ENCODE data around the gene USB1. TPM values are rescaled to one million over a fixed set of nuclear protein-coding genes. Genes with fewer than 3 reads are reported as not detected.

The USB1 gene
- total RNA-seq, 1 donor, result 15.8 TPM

- H3K4me3 ChIP-seq (ENCODE audit: low read depth, low read length), result no peak overlapping the region
- DNase-seq (ENCODE audit: low read depth), result no peak
These were observed 31.6 kb upstream of the USB1 start for GRCh38 chr16:57969451-57970123.

DNA sequence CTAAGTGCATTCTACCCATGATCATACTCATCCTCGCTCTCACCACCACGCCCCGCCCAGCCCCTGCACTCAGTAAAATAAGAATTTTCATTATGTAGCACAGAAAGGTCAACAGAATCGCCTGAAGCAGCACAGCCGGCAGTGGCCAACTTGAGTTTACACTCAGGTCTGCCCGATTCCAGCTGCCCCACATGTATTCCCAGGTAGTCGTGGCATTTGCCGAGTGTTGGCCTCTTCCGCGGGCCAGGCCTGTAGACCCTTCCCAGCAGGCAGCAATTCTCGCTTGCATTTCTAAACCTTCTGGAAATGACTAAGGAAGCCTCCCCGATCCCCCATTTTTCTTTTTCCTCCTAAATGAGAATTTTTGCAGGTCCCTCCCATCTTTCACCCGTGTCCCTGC lies 30.9 kb upstream of the USB1 start:
- TF ChIP-seq, protein P1, sequence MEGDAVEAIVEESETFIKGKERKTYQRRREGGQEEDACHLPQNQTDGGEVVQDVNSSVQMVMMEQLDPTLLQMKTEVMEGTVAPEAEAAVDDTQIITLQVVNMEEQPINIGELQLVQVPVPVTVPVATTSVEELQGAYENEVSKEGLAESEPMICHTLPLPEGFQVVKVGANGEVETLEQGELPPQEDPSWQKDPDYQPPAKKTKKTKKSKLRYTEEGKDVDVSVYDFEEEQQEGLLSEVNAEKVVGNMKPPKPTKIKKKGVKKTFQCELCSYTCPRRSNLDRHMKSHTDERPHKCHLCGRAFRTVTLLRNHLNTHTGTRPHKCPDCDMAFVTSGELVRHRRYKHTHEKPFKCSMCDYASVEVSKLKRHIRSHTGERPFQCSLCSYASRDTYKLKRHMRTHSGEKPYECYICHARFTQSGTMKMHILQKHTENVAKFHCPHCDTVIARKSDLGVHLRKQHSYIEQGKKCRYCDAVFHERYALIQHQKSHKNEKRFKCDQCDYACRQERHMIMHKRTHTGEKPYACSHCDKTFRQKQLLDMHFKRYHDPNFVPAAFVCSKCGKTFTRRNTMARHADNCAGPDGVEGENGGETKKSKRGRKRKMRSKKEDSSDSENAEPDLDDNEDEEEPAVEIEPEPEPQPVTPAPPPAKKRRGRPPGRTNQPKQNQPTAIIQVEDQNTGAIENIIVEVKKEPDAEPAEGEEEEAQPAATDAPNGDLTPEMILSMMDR (IDR thresholded peaks at IDR 0.05; ENCODE audit: insufficient read depth, low read length), result no peak
- H3K4me3 ChIP-seq (ENCODE audit: low read depth, low read length), result no peak overlapping the region
- no peak for DNase-seq (ENCODE audit: low read depth)

More at GRCh38 chr16:57969451-57970123, 31.6 kb upstream of the USB1 start:
- TF ChIP-seq, protein P1 (IDR thresholded peaks at IDR 0.05; ENCODE audit: insufficient read depth, low read length), result no peak

GRCh38 chr16:57970970-57971369 lies 30.2 kb upstream of the USB1 start, which contains the start of gene CNGB1:
Gene CNGB1, minus strand, starts transcription at chr16:57971128. Its CDS starts 3,842 bp downstream, at chr16:57967286.
- H3K4me3 ChIP-seq (ENCODE audit: low read depth, low read length), result no peak within 1 kb of the TSS
- TF ChIP-seq, protein P1 (IDR thresholded peaks at IDR 0.05; ENCODE audit: insufficient read depth, low read length), result no peak
- DNase-seq (ENCODE audit: low read depth), result no peak

GRCh38 chr16:57971848-57972247 lies 29.4 kb upstream of the USB1 start:
- TF ChIP-seq, protein P1 (IDR thresholded peaks at IDR 0.05; ENCODE audit: insufficient read depth, low read length), result no peak
- DNase-seq (ENCODE audit: low read depth), result no peak
- H3K4me3 ChIP-seq (ENCODE audit: low read depth, low read length), result no peak overlapping the region

DNA sequence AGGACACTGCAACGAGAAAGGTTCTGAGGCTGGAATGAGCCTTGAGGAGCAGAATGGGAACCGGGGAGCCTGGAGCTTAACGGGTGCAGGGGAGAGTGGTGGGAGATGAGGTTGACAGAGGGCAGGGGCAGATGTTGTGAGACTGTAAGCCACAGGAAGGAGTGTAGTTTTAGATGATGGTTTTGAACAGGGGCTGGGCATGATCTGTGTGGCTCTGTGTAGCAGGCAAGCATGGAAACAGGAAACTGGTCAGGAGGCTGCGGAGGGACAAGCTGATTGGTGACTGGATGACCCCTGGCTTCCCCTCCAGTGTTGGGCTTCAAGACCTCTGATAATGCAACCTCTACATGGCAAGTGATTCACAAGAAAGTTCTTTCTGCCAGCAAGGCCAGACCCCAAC lies 28.9 kb upstream of the USB1 start:
- TF ChIP-seq, protein P1 (IDR thresholded peaks at IDR 0.05; ENCODE audit: insufficient read depth, low read length), result no peak
- no peak for DNase-seq (ENCODE audit: low read depth)

DNA sequence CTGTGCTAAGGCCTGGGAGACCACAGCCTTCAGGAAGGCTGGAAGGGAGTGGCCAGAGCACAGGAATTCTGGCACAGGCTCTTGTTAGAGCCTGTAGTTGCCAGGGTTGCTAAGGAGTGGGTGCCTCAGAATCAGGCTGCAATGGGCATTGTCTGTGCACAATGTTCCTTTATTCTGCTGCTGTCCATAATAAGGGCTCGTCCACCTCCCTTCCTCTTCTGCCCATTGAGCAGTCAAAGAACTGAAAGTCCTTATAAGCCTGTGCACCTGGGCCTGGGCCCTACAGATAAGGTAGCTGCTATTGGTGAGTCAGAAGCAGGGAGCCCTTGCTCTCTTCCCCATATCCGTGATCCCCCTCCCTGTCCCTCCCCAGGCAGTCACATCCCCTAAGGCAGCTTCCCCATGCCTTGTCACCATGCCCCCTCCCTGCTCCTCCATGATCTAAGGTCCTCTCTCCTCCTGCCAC lies 24.8 kb upstream of the USB1 start:
- no peak overlapping the region for H3K4me3 ChIP-seq (ENCODE audit: low read depth, low read length)
- TF ChIP-seq, protein P1 (IDR thresholded peaks at IDR 0.05; ENCODE audit: insufficient read depth, low read length), result no peak
- peak; percentile 62 for DNase-seq (ENCODE audit: low read depth)

More for the DNA sequence above, 28.9 kb upstream of the USB1 start:
- H3K4me3 ChIP-seq (ENCODE audit: low read depth, low read length), result no peak overlapping the region
